Ascending aorta (tissue), 2 donors: ENCODE measurements around the gene SMAD6. TPM values are rescaled to one million over a fixed set of nuclear protein-coding genes. Genes with fewer than 3 reads are reported as not detected.

Source experiments
- DNase-seq, 2 donors: peaks; one replicate each; pipeline ENCODE4 v3.0.0-alpha.2; 2019; ENCODE audit warnings: low spot score in 2 of 2
- H3K27ac ChIP-seq, 2 donors: fragments of 200-600 bp; sonication (generic); one replicate each; pipeline ENCODE4 v1.5.1; 2016 to 2017; ENCODE audit warnings: mild to moderate bottlenecking in 1 of 2
- H3K27me3 ChIP-seq: fragments of 200-600 bp; sonication (generic); one replicate; pipeline ENCODE4 v1.5.1; 2017
- H3K36me3 ChIP-seq, 2 donors: fragments of 200-600 bp; sonication (generic); one replicate each; pipeline ENCODE4 v1.5.1; 2016
- H3K4me1 ChIP-seq, 2 donors: fragments of 200-600 bp; sonication (generic); one replicate each; pipeline ENCODE4 v1.5.1; 2016 to 2017; ENCODE audit warnings: mild to moderate bottlenecking in 1 of 2
- H3K4me3 ChIP-seq, 2 donors: fragments of 200-600 bp; sonication (generic); one replicate each; pipeline ENCODE4 v1.5.1; 2016 to 2017; ENCODE audit warnings: mild to moderate bottlenecking in 1 of 2
- H3K9me3 ChIP-seq, 2 donors: fragments of 200-600 bp; sonication (generic); one replicate each; pipeline ENCODE4 v1.5.1; 2016
- intact Hi-C: fragments of 100-400 bp; cut with DNase I; formaldehyde crosslinking; loops from one replicate; pipeline ENCODE4 v1.15.1; 2023
- total RNA-seq: library from RNA; depleted of rRNA; stranded (reverse); fragments of >200 nt; gene quantifications from one replicate; pipeline ENCODE4 v1.1.0, GENCODE V29; 2016
- TF ChIP-seq, protein P1 (sequence below), 3 experiments: fragments of 200-600 bp in 2 of 3; fragments of 450-650 bp in 1 of 3; sonication (generic) in 2 of 3; IDR thresholded peaks; one replicate each; pipeline ENCODE4 v1.5.1; 2016 to 2019; ENCODE audit warnings: antibody characterized with exemption in 3 of 3, mild to moderate bottlenecking in 1 of 3, moderate library complexity in 1 of 3

SMAD6 gene
- total RNA-seq, 1 donor from 2014 or later, result 140 TPM

DNA sequence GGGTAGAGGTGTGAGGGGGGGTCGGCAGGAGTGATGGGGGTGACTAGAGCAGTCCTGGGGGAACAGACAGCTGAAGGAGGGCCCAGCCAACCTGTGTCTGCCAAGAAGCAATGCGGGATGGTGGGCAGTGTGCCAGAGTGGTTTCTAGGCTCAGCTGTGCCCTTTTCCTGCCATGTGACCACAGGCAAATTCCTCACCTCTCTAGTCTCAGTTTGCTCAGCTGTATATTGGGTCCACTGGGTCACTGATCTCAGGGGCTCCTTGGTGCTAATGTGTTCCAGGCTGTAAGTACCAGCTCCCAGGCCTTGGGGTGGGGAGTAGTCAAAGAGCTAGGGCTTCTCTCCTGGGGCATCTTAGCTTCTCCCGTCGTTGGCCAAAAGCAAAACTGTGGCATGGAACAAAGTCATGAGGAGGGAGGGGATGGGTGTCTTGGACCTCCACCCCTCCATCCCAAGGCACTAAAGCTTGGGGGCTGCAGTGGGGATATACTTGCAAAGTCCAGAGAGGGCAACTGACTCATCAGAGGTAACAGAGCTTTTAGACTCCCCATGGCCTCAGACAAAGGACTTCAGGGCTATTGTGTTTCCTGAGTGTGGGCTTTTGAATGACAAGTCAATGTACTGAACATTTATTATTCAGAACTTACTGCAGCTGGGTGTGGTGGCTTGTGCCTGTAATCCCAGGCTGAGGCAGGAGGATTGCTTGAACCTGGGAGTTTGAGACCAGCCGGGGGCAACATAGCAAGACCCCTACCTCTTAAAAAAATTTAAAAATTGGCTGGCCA lies 20.9 kb downstream of the SMAD6 start:
- Histone ChIP-seq H3K4me1 (peaks cover 25 to 58% of the 10 kb centered on the region in 2 donors), H3K36me3 (peaks cover 0 to 3% of the 10 kb centered on the region in 2 donors), H3K27ac (peak overlapping the region in 1 of 2 donors; percentile 38), H3K4me3 (no peak overlapping the region), H3K9me3 (no peaks in the 10 kb centered on the region), H3K27me3 (no peaks in the 10 kb centered on the region)
- TF ChIP-seq, protein P1, sequence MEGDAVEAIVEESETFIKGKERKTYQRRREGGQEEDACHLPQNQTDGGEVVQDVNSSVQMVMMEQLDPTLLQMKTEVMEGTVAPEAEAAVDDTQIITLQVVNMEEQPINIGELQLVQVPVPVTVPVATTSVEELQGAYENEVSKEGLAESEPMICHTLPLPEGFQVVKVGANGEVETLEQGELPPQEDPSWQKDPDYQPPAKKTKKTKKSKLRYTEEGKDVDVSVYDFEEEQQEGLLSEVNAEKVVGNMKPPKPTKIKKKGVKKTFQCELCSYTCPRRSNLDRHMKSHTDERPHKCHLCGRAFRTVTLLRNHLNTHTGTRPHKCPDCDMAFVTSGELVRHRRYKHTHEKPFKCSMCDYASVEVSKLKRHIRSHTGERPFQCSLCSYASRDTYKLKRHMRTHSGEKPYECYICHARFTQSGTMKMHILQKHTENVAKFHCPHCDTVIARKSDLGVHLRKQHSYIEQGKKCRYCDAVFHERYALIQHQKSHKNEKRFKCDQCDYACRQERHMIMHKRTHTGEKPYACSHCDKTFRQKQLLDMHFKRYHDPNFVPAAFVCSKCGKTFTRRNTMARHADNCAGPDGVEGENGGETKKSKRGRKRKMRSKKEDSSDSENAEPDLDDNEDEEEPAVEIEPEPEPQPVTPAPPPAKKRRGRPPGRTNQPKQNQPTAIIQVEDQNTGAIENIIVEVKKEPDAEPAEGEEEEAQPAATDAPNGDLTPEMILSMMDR (IDR thresholded peaks at IDR 0.05), result no peak
- intact Hi-C loops, result loop anchor here (5.0 kb wide), 2 partner anchors 129 to 1421 kb away; partner anchors contain the start of gene RNU5B-1
- DNase-seq, result no peak

DNA sequence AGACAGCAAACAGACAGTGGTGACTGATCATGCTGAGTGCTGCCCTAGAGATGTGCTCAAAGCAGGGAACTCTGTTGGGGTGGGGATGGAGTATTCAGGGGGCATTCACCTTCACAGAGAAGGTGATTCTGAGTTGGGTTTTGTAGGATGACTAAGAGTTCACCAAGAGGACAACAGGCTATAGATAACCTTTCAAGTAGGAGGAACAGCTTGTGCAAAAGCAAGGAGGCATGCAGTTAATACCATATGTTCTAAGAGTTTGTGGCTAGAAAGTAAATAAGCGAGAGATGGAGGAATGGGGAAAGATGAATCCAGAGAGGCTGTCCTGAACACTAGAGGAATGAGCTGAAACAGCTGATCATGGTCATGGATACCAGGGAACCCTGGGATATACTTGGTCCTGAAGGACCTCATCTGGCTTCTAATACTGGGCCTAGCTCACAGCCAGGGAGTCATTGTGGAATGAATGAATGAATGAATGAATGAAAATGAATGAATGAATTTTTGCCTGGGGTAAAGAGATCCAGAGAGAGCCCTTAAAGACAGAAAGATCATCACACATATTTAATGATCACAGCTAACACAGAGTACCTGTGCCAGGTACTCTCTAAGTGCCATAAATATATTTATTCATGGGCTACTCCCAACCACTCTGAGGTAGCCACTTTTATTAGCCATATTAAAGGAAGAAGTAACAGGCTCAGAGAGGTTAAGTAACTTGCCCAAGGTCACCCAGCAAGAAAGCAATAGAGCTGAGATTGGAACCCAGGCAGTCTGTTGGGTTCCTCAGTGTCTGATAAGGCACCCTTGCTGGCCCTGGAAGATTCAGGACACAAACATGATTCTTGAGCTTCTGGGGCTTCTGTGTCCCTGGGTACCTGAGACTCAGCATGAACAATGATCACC lies 22.0 kb downstream of the SMAD6 start:
- DNase-seq, result no peak
- peaks cover 0 to 3% of the 10 kb centered on the region in 2 donors for H3K36me3 ChIP-seq
- H3K4me3 ChIP-seq, result peak overlapping the region in 1 of 2 donors; percentile 6
- TF ChIP-seq, protein P1 (IDR thresholded peaks at IDR 0.05), result no peak
- no peaks in the 10 kb centered on the region for H3K27me3 ChIP-seq
- peak overlapping the region; percentile 57 to 82 for H3K27ac ChIP-seq
- intact Hi-C loops, result loop anchor here (5.0 kb wide), 2 partner anchors 128 to 1422 kb away; partner anchors contain the start of gene RNU5B-1
- H3K4me1 ChIP-seq, result peaks cover 25 to 62% of the 10 kb centered on the region in 2 donors
- no peaks in the 10 kb centered on the region for H3K9me3 ChIP-seq

DNA sequence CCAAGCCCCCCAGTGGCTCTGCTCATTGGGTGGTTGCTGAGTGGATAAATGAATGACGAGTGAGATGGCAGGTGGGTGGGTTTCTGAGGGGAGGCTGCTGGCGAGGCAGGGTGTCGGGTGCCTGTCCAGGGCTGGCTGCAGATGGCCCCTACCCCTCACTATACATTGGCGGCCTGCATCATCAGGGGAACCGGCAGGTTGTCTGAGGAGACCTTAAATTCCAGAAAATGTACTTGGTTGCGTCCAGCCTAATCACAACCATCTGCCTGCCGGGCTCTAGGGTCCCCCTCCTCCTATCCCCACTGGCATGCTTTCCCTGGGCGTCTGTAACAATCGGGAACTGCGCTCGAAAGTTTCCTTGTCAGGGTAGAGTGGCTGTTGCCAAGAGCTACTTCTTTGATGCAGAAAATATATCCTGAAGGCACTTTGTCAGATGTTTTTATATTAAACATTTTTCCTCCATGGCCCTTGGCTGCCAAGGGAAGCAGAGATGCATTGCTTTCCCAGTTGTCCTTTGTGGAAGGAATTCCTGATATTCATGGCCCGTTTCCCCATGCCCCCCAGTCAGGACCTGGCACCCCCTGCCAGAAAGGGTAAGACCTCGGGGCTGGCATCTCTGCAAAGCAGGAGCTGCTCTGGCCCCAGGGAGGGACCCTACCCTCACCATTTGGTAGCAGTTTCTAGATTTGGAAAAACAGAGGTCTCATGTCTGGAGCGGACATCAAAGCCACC lies 22.9 kb downstream of the SMAD6 start:
- intact Hi-C loops, result loop anchor here (5.0 kb wide), 2 partner anchors 127 to 1423 kb away; partner anchors contain the start of gene RNU5B-1
- Histone ChIP-seq H3K36me3 (peaks cover 0 to 3% of the 10 kb centered on the region in 2 donors), H3K4me1 (peaks cover 19 to 61% of the 10 kb centered on the region in 2 donors), H3K27ac (peak overlapping the region; percentile 57 to 82), H3K27me3 (no peaks in the 10 kb centered on the region), H3K4me3 (peak overlapping the region in 1 of 2 donors; percentile 6), H3K9me3 (no peaks in the 10 kb centered on the region)
- TF ChIP-seq, protein P1 (IDR thresholded peaks at IDR 0.05), result no peak
- DNase-seq, result no peak

DNA sequence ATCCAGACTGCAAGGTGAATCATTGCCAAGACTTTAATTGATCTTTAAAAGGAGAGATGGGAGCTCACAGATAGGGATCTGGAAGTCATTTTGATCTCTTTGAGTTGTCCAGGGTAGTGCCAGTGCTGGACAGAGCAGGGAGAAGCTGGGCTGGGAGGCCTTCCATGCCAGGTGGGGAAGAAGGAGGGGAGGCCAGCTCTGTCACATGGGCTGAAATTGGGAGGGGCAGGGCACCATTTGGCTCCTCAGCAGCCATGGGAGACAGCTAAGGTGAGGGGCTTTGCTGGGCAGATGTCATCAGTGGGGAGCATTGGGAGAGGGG lies 23.4 kb downstream of the SMAD6 start:
- Histone ChIP-seq H3K4me3 (peak overlapping the region in 1 of 2 donors; percentile 3), H3K9me3 (no peaks in the 10 kb centered on the region), H3K27me3 (no peaks in the 10 kb centered on the region), H3K27ac (peak overlapping the region; percentile 57 to 82), H3K36me3 (peaks cover 0 to 3% of the 10 kb centered on the region in 2 donors), H3K4me1 (peaks cover 21 to 61% of the 10 kb centered on the region in 2 donors)
- TF ChIP-seq, protein P1 (IDR thresholded peaks at IDR 0.05), result no peak
- DNase-seq, result no peak
- intact Hi-C loops, result no loop called here

DNA sequence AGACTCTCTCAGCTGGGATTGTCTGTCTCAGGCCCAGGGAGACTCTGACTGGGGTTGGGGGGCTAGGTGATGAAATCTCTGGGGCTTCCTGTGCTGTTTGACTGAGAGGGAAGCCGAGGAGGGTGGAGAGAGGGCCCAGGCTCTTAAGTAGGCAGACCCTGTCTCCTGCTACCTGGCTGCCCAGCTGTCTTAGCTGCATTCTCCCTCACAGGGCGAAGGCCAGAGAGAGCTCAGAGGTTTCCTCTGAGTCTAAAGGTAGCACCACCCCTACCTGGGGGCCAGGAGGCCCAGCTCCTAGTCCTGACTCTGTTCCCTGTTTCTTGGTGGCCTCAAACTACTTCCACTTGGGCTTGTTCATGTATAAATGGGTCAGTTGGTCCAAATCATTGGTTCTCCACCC lies 24.4 kb downstream of the SMAD6 start:
- TF ChIP-seq, protein P1 (IDR thresholded peaks at IDR 0.05), result no peak
- intact Hi-C loops, result no loop called here
- Histone ChIP-seq H3K36me3 (peaks cover 0 to 3% of the 10 kb centered on the region in 2 donors), H3K9me3 (no peaks in the 10 kb centered on the region), H3K27ac (peak overlapping the region; percentile 57 to 82), H3K4me1 (peaks cover 14 to 54% of the 10 kb centered on the region in 2 donors), H3K27me3 (no peaks in the 10 kb centered on the region), H3K4me3 (no peak overlapping the region)
- DNase-seq, result no peak
